ENCODE data around the gene MIS18A.
"Not testable (repeated sequence)": the region's sequence is repeated elsewhere in the genome, so short reads cannot be mapped to it uniquely, and the experiment has no call there.

The MIS18A gene

GRCh38 chr21:32303385-32303784 is 24.5 kb upstream of the MIS18A start:
- DNase-seq = no peak

GRCh38 chr21:32302560-32302959 is 23.7 kb upstream of the MIS18A start:
- DNase-seq = no peak

DNA sequence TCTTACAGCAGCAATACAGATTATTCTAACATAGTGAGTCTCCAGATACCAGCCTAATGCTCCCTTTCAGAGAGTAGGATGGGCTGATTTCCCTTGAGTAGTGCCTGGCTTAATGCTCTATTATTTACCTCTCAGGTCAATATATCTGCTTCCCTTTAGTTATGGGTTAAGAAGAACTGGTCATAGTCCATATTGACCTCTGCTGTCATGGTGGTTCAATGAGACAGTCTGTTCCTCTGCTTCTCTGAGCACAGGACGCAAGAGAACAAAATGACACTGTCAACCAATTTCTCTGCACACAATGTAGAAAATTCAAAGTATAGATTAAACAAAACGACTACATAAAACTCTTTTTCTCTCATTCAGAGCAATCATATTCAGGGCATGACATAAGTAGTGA is 22.7 kb upstream of the MIS18A start:
- DNase-seq = no peak

DNA sequence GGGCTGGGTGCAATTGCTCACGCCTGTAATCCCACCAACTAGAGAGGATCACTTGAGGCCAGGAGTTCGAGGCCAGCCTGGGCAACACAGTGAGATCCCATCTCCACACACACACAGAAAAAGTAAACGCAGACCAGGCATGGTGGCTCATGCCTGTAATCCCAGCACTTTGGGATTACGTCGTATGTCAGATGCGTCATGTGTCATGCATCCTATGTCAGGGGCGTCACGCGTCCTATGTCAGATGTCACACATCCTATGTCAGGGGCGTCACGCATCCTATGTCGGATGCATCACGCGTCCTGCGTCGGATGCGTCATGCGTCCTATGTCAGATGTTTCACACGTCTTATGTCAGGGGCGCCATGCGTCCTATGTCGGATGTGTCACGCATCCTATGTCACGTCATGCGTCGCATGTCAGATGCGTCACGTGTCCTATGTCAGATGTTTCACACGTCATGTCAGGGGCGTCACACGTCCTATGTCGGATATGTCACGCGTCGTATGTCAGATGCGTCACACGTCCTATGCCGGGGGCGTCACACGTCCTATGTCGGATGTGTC is 21.4 kb upstream of the MIS18A start:
- DNase-seq = no peak

- DNase-seq = no peak
Observed at GRCh38 chr21:32299695-32300094, 20.8 kb upstream of the MIS18A start.

DNA sequence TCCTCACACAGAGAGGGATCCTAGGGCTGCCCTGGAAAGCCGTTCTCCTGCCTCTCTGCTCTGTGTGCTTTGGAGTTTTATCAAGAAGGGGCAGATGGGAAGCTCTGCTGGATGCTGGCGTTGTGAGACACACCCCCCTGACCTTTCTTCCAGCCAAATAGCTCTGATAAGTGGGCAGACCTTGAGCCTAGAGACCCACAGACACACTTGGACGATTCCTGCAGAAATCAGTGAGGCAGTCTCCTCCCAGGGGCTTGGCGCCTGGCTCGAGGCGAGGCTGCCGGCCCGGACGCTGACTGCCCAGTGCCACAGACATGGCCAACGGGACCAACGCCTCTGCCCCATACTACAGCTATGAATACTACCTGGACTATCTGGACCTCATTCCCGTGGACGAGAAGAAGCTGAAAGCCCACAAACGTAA is 19.8 kb upstream of the MIS18A start, which contains the start of gene MRAP:
Gene MRAP, plus strand, starts transcription at position 198 of the 424 bp plus-strand sequence. Its CDS starts 117 bp downstream, at position 315.
- DNase-seq = no peak

DNA sequence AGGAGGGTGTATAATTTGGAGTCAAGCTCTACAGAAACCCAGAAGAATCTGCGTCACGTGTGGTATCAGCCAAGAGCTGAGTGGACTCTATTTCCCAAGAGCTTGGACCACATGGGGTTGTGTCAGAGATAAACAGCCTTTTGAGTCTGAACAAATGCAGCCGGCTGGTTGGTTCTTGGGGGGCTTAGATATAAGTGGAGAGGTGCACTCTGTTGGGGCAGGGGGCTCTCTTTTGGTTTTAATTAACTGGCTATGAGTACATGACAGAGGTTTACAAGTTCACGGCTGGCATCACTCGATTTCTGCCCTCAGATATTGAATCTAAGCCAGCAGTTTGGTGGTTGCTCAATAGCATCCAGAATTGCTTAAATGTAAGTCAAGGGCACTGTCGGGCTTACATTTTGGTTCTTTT is 19.3 kb upstream of the MIS18A start:
- no peak for DNase-seq

GRCh38 chr21:32297449-32297848 is 18.6 kb upstream of the MIS18A start:
- no peak for DNase-seq

- no peak for DNase-seq
Observed at GRCh38 chr21:32285476-32285875, 6.6 kb upstream of the MIS18A start.

- DNase-seq = no peak
Observed at GRCh38 chr21:32282992-32283391, 4.1 kb upstream of the MIS18A start.

DNA sequence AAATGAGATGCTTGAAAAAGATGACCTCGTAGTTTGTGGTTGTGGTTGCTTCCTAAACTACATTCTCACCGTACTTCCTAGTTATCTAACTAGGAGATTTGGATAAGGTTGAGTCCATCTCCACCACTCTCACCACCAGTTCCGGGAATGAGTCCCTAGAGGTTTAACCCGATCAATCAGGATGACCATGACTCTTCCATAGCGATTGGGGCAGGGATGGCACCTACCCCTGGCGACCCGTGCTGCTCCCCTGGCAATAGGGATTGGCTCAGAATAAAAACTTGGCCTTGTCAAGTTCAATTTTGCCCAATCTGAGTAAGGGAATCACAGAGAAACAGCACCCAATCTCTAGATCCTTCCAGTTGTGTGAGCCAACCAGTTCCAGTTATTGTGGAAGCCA is 2.7 kb upstream of the MIS18A start:
- DNase-seq = no peak

DNA sequence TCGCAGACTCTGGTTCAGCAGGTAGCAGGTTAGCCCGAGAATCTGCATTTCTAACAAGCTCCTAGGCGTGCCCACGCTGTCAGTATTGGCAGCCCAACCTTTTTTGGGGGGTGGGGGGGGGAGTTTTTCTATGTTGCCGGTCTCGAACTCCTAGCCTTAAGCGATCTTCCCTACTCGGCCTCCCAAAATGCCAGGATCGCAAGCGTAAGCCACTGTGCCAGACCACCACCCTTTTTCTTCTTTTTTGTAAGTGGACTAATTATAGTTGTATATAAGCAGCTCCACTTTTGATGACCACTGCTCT is 480 bp upstream of the MIS18A start:
- DNase-seq = no peak

- no peak for DNase-seq
Observed at GRCh38 chr21:32278103-32278502, 746 bp downstream of the MIS18A start.

DNA sequence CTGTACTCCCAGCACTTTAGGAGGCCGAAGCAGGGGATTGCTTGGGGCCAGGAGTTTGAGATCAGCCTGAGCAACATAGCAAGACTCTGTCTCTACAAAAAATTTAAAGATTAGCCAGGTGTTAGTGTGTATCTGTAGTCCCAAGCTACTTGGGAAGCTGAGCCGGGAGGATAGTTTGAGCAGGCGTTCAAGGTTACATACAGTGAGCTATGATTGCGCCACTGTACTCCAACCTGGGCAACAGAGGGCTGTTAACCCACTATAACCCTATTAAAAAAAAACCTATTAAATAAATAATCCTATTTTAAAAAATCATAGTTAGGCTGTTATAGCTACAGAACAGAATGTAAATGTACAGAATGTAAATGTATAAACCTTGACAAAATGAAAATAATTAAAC is 2.2 kb downstream of the MIS18A start:
- DNase-seq = no peak

DNA sequence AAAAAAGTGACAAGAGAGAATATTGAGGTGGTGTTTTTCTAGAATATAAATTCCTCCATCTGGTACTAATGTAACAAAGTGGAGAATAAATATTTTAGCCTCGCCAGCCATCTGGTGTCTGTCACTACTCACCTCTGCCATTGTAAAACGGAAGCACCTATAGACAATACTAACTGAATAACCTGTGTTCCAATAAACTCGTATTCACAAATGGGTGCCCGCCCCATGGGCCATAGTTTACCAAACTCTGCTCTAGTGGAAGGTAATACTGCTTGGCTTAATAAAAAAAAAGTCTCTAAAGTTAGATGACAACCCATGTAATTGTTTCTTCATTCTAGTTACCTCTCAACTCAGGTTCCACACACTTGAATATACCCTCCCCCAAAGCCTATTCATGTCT is 8.1 kb downstream of the MIS18A start:
- DNase-seq = no peak

DNA sequence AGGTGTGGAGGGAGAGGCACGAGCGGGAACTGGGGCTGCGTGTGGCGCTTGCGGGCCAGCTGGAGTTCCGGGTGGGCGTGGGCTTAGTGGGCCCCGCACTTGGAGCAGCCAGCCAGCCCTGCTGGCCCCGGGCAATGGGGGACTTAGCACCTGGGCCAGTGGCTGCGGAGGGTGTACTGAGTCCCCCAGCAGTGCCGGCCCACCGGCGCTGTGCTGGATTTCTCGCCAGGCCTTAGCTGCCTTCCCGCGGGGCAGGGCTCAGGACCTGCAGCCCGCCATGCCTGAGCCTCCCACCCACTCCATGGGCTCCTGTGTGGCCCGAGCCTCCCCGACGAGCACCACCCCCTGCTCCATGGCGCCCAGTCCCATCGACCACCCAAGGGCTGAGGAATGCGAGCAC is 13.5 kb downstream of the MIS18A start:
- DNase-seq = not testable (repeated sequence)

- no peak for DNase-seq
Observed at GRCh38 chr21:32261929-32262328, 16.9 kb downstream of the MIS18A start.

- DNase-seq = no peak
Observed at GRCh38 chr21:32260130-32260529, 18.7 kb downstream of the MIS18A start.

DNA sequence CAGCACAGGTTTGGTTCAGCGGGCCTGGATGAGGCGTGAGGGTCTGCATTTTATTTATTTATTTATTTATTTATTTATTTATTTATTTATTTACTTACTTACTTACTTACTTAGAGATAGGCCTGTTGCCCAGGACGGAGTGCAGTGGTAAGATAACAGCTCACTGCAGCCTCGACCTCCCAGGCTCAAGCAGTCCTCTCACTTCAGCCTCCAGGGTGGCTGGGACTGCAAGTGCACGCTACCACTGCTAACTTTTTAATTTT is 20.1 kb downstream of the MIS18A start:
- DNase-seq = not testable (repeated sequence)

DNA sequence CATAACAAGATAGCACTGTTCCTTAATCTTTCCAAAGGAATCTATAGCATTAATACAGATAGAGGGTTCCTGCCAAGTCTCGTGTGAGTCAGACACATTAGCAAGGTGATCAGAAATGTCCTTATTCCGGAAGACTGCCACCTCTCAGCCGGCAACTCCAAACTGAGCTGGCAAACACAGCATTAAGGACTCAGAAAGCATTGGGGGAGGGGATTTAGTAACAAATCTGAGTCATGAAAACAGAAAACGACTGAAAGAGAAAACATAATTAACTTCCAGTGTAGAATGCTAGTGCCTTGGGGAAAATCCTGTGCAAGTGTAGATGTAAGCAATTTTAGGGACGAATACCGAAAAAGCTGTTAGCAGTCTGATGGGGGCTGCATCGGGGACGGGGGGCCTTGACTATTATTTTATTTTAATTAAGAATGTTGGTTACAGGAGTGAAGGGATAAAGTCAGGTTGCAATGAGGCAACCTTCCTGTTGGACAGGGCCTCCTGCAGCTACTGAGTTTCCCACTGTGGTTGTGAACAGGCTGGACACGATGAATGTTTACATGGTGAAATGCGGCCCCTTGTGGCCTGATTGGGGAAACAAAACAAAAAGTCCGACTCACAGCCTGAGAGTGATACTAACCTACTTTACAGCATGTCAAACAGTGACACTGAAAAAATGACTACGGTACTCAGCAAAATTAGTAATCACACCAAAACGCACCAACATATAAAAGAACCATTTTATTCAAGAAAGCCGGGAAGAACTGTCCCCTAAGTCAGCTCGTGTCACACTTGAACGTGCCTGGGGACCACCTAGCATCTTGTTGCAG is 20.7 kb downstream of the MIS18A start:
- DNase-seq = no peak

DNA sequence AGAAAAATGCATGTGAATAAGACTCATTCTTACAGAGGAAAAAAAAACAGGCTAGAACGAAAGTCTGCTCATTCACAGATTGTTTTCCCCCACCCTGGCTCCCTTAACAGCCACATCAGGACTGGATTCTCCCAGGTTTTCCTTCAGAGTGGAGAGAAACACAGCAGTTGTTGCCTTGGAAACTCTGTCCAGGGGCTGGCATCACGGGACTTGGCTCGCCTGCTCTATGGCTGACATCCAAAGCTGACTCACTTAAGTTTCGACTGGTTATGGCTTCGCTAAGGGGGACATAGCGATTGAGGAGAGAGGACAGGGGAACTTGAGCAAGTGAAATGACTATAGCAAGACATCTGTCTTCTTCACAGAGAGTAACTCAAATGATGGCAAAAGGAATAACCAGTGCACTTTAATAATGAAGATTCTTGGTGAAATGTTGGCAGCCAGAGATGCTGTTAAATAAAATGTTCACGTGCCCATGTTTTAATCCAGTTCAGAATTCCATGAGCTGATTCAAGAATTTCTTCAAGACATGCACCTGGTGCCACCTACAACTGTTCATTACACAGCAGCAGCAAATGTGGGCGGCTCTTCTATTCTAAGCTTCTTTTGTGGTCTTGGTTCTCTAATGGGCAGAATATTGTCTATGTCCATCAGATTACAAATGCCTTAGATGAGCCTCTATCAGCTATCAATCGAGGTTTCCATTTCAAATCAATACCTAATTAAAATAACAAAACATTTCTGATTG is 21.8 kb downstream of the MIS18A start:
- DNase-seq = no peak

- no peak for DNase-seq
Observed at GRCh38 chr21:32256251-32256650, 22.6 kb downstream of the MIS18A start.

- DNase-seq = no peak
Observed at GRCh38 chr21:32253215-32253641, 25.6 kb downstream of the MIS18A start.

GRCh38 chr21:32252136-32252535 is 26.7 kb downstream of the MIS18A start:
- no peak for DNase-seq
